NCI-H128 (cell line): Measurements from ENCODE around the gene FYB1.
"Not testable (repeated sequence)": the region's sequence is repeated elsewhere in the genome, so short reads cannot be mapped to it uniquely, and the experiment has no call there.

Experiments
- DNase-seq: peaks from one replicate; lab custom pipeline; 2025; ENCODE audit not compliant: unreplicated experiment; lab: John Stamatoyannopoulos, UW

FYB1 gene, protein sequence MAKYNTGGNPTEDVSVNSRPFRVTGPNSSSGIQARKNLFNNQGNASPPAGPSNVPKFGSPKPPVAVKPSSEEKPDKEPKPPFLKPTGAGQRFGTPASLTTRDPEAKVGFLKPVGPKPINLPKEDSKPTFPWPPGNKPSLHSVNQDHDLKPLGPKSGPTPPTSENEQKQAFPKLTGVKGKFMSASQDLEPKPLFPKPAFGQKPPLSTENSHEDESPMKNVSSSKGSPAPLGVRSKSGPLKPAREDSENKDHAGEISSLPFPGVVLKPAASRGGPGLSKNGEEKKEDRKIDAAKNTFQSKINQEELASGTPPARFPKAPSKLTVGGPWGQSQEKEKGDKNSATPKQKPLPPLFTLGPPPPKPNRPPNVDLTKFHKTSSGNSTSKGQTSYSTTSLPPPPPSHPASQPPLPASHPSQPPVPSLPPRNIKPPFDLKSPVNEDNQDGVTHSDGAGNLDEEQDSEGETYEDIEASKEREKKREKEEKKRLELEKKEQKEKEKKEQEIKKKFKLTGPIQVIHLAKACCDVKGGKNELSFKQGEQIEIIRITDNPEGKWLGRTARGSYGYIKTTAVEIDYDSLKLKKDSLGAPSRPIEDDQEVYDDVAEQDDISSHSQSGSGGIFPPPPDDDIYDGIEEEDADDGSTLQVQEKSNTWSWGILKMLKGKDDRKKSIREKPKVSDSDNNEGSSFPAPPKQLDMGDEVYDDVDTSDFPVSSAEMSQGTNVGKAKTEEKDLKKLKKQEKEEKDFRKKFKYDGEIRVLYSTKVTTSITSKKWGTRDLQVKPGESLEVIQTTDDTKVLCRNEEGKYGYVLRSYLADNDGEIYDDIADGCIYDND

DNA sequence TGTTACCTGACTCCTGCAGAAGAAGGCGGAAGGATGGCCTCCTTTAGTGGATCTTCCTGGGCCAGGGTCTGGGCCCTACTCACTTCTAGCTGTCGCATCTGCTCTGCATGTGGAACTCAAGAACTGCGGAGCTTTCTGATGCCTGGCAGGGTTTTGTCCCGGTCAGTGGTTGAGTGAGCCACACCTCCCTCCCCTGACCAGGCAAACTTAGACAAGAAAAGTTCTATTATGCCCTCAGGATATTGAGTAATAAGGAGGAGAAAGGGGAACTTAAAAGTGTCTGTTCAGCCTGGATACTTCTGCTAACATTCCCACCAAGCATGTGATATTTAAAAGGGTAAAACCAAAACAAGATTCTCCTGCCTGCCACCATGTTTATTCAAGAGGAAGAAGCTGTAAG, at the start of gene FYB1:
TSS of gene FYB1 (minus strand) at position 127 of the 400 bp plus-strand sequence. CDS start 16,603 bp downstream, outside the sequence.
- no peak for DNase-seq

DNA sequence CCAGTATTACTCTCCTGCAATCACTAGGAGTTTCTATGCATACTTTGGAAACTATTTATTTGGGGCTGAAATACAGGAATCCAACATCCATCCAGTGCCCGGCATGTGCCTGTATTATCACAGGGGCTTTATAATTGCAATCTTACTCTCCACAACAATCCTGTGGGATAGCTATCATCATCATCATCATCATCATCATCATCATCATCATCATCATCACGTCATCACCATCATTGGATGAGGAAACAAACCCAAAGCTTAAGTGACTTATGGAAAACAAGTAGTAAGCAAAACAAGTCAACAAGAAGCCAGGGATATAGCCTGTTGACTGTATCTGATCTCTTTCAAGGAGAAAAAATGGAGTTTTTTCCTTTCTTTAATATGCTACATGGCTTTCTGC, 47.8 kb upstream of the FYB1 start:
- no peak for DNase-seq

DNA sequence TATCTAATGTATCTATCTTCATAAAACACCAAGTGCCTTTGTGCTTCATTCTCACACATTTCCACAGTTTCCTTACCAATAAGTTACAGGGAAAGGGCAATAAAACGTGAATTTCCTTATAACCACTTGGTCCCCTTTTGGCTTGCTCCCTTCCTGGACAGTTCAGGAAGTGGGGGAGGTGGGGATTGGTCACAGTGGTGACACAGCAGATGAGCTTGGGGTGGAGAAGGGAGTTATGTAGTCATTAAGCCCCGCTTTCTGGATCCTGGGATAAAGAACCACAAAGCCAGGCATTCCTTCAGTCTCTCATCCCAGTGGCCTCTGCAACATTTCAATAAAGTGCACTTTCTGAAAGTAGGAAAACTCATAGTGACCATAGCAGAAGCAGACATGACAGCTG, 47.1 kb upstream of the FYB1 start:
- no peak for DNase-seq

DNA sequence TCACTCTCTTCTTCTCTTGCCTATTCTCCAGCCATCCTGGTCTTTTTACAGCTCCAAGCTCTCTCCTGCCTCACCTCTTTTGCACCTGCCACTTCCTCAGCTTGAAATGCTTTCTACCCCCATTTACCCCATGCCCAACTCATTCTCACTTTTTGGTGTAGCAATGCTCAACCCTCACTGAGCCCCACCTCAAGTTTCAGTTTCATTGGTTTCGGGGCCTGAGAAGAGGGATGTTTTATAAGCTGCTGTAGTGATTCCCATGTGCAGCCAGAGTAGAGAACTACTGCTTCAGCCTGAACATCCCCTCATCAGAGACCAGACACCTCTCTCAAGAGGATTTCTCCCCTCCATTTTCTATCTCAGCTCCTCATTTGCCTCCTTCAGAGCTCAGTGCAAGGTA, 45.2 kb upstream of the FYB1 start:
- no peak for DNase-seq

DNA sequence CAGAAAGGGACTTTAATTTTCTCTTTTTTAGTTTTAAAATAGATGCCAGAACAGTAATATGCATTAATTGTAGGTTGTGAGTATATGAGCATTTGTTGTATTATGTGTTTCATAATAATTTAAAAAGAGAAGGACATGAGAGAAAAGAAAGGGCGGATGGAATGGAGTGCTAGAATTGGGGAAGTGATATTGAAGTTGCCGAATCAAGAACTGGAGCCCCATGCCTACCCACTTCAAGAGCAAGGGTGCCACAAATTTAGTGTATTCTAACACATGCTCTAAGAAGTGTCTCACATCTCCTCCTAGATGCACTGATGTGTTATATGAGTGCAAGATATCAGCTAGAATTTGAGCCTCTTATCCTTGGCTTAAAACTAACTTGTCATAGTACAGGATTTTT, 43.6 kb upstream of the FYB1 start:
- DNase-seq, result no peak

DNA sequence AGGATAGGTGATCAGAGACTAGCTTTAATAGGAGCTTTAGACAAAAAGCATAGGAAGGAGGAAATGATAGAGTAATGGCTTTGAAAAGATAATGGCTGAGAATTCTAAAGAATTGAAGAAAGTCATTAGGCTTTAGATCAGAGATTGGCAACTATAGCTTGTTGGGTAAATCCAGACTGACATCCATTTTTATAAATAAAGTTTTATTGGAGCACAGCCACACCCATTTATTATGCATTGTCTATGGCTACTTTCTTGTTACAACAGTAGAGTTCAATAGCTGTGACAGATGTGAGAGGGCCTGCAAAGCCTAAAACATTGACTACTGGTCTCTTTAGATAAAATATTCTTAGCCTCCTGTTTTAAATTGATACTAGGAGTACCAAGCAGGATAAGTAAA, 40.7 kb upstream of the FYB1 start:
- no peak for DNase-seq

DNA sequence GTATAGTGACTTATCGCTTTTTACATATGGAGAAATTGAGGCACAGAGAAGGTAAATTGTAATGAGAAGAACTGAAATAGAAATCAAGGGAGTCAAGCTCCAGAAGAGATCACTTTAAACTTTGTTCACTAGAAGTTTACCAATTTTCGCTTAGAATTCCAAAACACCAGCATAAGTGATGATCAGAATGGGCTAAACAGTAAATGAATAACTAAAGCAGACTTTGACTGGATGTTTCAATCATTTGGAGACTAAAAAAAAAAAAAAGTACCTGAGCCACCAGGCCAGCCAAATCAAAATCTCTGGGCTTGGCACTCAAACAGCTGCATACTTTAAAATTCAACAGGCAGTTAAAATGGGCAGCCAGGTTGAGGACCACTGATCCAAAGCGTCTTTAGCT, 38.2 kb upstream of the FYB1 start:
- DNase-seq, result no peak

DNA sequence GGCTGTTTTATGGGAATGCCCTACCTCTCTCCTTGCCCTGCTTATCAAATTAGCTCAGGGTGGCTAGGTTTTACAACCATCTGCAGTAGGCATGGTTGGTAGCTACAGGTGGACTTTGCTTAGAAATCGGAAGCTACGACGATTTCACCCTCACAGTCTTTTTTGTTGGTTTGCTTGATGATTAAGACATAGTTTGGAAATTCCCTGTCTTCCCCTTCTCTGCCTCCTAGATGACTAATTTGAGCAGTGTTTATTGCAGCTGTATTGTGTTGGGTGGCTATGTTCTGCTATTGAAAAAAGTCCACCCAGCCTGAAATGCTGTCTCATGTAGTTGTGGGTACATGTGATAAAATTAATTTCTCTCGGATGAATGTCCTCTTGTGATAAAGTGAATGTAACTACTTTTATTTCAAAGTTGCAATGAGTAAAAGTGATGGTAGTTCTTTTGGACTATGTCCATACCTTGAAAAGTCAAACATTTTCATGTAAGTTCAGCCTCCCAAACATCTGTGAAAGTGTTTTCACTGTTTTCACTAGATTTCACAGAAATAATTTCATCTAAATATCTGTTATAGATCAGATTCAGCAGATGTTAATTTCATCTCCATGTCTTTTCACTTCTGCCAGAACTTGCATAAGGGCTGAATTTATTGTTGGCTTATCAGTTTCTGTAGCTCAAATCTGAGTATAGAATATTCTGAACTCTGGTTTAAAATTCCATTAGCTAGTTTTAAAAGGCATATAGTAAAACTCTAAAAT, 37.3 kb upstream of the FYB1 start:
- DNase-seq, result no peak

DNA sequence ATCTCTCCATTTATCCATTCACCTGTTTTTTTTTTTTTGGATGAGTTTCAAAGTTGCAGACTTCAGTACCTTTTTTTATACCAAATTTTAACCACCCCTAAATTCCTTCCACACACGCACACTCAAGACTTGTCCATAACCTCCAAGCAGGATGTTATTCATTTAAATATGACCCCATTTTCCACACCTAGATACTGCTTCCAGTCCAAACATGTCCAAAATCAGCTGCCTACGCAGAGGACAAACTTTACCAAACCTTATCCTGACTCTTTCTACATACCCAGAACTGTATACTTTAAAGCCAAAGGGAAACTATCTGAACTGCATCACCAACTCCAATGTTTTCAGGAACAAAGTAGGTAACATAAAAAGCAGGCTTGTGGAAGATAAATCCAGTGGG, 36.0 kb upstream of the FYB1 start:
- no peak for DNase-seq

DNA sequence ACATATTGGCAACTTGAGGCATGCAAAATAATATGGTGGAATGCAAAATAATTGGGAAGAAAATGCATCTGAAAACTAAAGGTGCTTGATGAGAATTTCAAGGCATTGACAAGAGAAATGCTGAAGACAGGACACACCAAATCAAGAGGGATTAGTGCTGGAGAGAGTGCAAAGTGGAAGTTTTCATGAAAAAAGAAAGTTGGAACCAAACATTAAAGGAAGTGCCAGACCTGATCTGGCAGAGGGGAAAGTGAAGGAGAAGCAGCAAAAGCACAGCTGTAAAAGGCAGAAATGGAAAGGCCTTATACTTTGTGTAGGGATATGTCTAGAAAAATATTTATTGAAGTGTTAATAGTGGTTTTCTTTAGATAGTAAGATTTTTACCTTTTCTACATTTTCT, 35.3 kb upstream of the FYB1 start:
- no peak for DNase-seq

DNA sequence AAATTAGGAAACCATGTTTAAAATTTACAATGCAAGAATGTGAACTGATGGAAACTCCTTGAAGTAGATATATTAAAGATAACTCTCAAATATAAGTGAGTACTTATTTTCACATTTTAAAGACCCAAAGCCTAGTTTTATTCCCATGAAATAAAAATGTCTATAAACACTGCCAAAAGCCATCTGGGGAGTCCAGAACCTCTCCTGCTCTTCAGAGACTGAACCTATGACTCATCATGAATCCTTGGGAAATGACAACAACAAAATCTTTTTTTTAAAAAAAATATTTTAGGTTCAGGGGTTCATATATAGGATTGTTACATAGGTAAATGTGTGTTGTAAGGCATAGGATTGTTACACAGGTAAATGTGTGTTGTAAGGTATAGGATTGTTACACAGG, 33.8 kb upstream of the FYB1 start:
- DNase-seq, result no peak

DNA sequence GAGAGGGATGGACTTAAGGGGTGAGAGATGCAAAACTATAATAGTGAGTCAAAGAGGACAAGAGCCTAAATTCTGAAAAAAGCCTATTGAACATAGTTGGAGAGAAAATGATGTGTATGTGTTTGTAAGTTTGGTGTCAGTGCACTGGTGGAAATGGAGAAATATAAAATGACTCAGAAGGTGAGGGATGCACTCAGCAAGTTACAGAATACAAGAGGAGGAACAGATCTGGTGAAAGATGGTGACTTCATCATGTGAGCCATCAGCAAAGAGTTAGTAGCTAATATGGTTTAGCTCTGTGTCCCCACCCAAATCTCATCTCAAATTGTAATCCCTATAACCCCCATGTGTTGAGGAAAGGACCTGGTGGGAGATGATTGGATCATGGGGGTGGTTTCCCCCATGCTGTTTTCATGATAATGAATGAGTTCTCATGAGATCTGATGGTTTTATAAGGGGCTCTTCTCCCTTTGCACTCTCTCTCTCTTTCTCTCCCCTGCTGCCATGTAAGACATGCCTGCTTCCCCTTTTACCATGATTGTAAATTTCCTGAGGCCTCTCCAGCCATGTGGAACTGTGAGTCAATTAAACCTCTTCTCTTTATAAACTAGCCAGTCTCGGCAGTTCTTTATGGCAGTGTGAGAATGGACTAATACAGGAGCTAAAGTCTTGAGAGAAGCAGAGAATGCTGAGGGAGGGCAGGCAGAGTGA, 30.4 kb upstream of the FYB1 start:
- DNase-seq, result no peak

DNA sequence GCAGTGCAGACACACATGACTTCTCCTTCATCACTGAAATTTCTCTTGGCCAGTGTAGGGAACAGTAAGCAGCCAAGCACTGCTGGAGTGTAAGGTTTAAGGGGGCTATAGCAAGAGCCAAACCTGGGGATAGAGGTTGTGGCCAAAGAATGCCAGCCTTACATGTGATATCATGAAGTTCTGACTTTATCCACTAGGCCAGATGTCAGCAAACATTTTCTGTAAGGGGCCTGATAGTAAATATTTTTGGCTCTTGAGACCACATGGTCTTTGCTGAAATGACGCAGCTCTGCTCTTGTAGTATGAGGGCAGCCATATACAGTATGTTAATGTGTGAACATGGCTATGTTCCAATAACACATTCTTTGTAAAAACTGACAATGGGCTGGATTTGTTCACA, 29.7 kb upstream of the FYB1 start:
- DNase-seq, result no peak

DNA sequence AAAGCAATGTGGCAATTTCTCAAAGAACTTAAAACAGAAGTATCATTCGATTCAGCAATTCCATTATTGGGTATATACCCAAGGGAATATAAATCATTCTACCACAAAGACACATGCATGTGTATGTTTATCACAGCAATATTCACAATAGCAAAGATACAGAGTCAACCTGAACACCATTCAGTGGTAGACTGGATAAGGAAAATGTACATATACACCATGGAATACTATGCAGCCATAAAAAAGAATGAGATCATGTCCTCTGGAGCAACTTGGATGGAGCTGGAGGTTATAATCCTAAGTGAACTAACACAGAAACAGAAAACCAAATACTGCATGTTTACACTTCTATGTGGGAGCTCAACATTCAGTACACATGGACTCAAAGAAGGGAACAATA, 21.4 kb upstream of the FYB1 start:
- no peak for DNase-seq

DNA sequence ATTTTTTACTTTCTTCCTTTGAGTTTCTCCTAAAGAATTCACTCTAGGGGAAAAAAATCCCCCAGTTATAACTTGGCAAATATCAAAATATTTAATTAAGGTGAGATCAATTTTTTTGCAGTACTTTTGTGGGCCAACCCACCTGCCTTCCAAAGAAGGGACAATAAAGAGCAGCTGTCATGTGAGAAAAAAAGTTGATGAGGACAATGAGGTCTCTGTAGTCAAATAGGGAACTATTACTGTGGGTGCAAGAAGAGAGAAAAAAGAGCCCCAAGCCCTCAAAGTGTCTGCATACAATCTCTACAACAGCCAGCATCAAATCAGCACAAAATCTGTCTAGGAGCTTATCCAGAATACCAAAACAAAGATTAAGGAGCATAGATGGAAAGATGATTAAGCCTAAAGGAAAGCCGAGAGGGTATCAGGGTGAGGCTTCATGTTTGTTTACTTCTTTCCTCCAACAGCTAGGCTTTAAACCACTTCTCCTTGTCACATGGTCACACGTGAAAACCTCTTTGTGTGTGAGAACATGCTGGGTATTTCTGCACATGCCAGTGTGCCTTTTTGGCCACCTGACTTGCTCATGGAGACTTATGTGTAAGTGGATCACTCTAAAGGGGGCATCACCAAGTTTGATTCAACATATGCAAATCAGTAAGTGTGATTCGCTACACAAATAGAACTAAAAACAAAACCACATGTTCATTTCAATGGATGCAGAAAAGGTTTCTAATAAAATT, 19.2 kb upstream of the FYB1 start:
- DNase-seq, result no peak

DNA sequence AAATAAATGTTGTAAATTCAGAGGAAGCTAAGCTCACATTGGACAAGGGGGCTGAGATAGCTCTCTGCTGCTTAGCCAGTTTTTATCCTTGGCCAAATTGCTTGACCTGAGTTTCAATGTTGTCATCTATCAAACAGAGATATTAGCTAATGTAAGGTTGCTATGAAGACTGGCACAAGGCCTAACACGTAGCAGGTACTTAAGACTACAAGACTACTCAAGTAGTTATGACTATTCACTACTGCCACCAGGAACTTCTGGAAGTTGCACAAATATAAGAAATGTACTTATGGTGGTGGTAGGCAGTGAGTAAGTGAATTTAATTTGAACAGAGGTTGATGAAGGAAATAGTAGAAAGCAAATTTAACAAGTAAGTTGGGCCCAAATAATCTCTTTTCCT, 17.4 kb upstream of the FYB1 start:
- no peak for DNase-seq

DNA sequence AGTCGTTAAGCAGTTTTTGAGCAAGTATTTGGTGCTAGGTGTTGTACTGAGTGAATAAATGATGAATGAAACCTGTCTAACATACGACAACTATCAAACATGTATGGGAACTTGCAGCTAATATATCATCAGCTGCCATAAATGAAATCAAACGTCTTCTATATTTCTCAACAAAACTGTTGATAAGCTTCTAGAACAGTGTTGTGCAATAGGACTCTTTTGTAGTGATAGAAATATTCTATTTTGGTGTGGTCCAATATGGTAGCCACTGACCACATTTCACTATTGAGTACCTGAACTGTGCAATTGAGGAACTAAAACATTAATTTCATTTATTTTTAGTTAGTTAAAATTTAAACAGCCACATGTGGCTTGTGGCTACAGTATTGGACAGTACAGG, 16.3 kb upstream of the FYB1 start:
- DNase-seq, result no peak

DNA sequence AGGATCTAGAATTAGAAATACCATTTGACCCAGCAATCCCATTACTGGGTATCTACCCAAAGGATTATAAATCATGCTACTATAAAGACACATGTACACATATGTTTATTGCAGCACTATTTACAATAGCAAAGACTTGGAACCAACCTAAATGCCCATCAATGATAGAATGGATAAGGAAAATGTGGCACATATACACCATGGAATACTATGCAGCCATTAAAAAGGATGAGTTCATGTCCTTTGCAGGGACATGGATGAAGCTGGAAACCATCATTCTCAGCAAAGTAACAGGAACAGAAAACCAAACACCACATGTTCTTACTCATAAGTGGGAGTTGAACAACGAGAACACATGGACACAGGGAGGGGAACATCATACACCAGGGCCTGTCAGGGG, 15.1 kb upstream of the FYB1 start:
- DNase-seq, result not testable (repeated sequence)

DNA sequence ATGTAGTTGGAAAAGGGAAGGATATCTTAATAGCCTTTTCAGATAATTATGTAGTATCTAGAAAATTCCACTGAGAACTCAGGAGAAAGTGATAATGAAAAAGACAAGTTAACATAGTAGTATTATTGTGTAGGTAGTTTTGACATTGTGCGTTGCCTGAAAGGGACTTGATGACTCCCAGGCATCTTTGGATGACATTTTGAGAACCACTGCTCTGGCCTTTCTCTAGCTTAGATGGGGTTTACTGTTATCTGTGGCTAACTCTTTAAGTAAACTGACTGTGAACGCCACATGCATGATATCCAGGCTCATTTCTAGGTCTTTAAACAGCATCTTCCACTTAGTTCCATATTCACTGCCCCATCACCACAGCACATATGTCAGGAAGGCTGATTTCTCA, 14.4 kb upstream of the FYB1 start:
- DNase-seq, result no peak
